Hematopoietic multipotent progenitor cell treated with erythropoietin and hydrocortisone succinate and interleukin-3 and kit ligand, for 17 days (in vitro differentiated cells): ENCODE data around the gene ATM.
"Not testable (repeated sequence)": the region's sequence is repeated elsewhere in the genome, so short reads cannot be mapped to it uniquely, and the experiment has no call there.

Experiments used
- DNase-seq: peaks from one replicate; pipeline ENCODE4 v3.0.0-alpha.2; 2015; ENCODE audit warnings: low spot score

The ATM gene

DNA sequence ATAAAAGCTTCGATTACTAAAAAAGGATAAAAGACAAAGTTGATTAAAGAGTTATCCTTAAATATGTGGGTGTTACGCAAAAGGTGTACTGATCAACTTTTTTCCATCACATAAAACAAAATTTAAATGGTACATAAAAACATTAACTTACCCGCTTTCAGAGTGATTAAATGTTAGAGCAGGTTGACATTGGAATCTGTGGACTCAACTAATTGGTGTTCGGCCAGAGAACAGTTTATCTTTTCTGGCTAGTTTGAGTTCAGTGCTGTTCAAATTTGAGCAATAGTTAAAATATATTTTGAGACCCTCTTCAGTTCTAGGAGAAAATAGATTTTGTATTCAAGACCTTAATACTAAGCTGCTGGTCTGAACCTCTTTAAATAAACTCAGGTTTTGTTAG is 56.1 kb downstream of the ATM start:
- no peak for DNase-seq

DNA sequence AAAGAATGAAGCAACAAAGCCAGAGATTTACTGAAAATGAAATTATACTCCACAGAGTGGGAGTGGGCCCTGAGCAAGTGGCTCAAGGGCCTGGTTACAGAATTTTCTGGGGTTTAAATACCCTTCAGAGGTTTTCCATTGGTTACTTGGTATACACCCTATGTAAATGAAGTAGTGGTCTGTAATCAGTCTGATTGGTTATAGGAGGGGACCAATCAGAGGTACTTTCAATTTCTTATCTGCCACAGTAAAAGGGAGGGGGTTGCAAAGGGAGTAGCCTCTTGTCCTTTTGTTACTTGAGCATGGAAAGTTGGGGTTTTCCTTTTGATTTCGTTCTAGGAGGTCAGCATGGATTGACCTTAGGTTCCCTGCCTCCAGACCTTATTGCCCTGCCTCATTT is 63.5 kb downstream of the ATM start:
- no peak for DNase-seq

DNA sequence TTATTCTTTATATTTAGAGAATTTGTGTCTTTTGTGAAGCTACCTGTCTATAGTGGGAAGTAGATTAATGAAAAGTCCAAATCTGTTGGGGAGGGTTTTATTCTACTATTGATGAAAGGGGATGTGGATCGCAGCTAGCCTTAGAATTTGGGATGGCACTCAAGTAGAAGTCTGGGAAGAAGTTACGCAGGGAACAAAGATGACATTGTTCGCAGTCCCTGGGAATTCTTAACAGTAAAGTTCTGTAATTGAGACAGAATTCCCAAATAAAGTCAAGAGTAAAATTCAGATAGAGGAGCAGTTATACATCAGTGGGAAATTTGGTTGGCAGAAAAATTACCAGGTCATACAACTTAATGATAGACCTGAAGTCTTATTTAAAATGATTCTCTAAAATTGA is 64.1 kb downstream of the ATM start:
- DNase-seq = no peak

DNA sequence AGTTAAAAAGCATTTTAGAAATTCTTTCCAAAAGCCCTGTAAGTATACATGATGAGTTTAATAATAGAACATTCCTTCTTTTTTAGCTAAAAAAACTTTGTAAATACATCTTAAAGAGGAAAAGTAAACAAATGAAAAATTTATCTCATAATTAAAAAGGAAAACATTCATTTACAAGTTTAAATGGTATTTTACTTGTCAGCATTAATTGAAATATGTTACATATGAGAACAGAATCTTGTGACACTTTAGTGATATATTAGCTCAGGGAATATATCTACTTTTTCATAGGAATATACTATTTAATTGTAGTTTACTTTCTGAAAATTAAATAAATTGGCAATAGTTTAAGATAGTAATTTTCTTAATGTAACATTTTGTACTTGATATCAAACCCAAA is 66.2 kb downstream of the ATM start:
- DNase-seq = not testable (repeated sequence)

DNA sequence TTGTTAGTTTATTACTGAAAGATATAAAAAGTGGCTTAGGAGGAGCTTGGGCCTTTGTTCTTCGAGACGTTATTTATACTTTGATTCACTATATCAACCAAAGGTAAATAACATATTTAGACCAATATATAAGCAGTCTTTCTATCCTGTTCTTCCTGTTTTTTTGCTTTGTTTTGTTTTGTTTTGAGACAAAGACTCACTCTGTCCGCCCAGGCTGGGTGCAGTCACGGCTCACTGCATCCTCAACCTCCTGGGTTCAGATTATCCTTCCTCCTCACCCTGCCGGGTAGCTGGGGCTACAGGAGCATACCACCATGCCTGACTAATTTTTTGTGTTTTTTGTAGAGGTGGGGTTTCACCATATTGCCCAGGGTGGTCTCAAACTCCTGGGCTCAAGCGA is 66.8 kb downstream of the ATM start:
- DNase-seq = no peak

DNA sequence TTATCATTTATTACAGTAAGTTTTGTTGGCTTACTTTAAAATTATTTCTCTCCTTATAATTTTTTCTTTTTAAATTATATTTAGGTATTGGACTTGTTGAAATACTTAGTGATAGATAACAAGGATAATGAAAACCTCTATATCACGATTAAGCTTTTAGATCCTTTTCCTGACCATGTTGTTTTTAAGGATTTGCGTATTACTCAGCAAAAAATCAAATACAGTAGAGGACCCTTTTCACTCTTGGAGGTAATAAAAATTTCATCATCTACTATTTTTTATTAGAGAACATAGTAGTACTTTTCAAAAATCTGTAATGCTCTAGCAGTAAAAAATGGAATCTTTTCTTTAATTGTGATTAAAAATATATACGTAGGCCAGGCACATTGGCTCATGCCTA is 70.4 kb downstream of the ATM start:
- no peak for DNase-seq

DNA sequence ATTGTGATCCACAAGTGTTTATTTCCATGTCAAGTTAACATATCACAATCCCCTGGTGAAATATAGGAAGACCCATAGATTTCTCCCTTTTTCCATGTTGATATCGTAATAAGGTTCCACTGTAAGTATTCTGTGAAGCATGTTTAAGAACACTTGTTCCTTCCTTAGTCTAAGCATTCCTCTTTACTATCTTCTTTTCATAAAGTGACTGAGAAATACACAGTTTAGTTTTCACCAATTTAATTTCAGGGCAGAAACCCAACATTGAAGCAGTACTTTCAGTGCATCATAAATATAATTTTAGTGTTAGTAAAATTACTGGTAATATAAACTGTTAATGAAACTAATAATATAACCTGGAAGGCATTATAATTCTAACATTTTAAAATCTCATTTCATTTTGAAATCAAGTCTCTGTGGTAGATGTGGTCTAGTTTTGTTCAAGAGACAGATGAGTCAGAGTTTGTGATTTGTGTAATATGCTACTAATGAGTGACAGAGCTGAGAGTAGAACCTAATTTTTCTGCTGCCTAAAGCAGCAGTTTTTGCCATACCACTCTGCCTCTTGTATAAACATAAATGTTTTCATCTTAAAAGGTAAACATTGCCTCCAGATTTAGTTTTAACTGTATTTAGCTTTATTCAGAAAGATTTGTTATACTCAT is 79.4 kb downstream of the ATM start:
- no peak for DNase-seq

DNA sequence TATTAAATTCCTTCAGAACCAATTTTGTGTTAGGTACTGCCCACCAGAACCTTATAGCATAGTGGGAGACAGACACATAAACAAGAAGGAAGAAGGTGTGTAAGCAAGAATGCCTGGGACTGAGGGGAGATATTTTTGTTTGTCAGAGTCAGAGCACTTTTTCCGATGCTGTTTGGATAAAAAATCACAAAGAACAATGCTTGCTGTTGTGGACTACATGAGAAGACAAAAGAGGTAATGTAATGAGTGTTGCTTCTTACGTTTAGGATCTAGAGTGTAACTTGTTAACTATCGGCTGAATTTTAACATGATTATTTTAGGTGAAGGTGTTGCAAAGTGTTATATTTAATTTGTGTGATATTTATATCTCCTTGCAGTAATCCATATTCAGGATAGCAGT is 84.9 kb downstream of the ATM start:
- no peak for DNase-seq

DNA sequence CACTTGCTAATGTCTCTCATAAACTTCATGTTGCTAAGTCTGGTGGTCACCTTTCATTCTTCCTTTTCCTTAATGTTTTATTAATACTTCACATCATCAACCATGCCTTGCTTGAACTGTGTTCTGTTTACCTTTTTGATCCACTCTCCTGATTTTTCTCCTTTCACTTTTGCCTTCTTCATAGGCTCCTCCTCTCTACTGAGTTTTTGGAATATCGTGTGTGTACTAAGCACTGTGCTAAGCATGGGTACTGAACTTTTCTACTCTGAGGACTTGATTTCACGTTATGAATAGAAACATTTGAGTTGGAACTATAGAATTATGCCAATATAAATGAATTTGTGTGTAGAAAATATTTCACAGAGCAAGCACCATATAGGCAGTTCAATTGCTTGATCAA is 90.6 kb downstream of the ATM start:
- DNase-seq = no peak

DNA sequence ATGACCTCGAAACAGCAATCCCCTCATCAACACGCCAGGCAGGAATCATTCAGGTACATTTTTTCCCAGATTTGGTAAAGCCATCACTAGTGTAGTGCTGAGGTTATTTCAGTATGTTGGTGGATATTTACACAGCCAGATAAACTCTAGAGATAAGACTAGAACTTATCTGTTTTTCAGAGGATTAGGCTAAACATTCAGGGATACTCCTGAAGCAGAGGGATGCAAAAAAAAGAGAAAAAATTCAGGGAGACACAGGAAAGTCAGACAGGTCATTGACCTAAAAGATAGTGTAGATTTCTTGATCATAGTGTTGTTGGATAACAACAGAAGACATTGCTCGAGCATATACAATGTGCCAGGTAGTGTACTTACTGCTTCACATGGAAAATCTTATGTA is 93.2 kb downstream of the ATM start:
- DNase-seq = no peak

DNA sequence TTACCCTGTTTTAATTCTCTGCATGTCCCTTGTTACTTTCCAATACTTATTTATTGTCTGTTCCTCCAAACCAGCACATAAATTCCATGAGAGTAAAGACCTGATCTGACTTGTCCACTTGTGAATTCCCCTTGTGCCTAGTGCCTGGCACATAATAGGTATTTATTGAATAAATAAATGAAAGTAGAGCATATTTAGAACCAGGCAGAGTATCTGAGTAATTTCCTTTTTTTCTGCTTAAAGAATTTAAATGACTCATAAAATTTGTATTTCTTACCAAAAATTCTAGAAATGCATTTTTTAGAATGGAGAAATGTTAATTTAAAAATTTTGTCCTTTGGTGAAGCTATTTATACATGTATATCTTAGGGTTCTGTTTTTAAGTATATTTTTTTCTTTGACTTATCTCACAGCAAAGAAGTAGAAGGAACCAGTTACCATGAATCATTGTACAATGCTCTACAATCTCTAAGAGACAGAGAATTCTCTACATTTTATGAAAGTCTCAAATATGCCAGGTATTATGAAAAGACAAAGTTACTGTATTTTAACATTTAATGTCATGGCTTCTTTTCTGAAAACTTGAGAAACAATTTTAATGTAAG is 96.8 kb downstream of the ATM start:
- no peak for DNase-seq

DNA sequence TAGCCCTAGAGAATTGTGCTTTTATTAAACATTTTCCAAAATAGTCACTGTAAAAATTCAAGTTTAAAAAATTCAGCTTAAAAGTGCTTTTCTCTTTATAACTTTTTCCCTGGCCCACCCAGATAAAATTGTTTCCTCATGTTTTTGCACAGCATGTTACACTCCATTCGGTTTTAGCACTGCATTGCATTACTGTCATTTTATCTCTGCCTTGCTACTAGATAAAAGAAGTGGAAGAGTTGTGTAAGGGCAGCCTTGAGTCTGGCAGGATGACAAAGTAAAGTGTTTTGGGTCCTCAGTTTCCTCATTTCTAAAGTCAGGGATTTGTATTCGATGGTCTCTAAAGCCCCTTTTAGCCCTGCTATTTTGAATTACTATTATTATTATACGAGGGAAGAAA is 99.8 kb downstream of the ATM start:
- no peak for DNase-seq

DNA sequence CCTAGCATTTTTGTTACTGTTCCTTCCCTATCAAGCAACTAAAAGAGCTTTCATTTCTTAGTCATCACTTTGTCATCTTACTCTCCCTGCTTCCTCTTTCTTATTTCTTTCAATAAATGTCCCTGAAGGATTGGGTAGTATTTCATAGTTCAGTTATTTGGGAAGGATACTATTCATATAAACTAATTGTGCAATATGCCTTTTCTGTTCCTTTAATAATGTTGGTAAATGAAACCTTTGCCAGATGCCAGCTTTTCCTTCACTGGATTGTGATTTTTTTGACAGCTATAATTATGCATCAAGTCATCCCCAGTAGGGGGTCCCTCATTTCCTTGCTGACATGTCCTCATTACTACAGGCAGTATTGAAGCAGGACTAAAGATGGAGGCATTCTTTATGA is 101.7 kb downstream of the ATM start:
- DNase-seq = no peak

DNA sequence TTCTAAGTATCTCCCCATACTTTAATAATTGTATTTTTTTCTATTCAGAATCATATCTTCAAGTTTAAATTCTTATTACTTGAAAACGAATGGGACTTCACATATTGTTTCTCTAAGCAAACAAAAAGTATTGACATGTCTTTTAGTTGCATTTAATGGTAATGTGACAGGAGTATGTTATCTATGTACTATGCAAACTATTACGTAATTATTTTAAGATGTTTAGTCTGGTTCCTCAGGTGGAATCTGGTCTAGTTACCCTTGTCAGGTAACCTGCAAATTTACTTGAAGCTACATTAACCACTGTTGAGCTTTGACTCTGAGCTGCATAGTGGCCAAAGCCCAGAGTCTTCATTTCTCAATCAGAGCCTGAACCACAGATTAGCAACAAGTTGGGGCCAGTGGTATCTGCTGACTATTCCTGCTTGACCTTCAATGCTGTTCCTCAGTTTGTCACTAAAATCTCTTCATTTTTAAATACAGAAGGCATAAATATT is 110.6 kb downstream of the ATM start:
- DNase-seq = no peak

DNA sequence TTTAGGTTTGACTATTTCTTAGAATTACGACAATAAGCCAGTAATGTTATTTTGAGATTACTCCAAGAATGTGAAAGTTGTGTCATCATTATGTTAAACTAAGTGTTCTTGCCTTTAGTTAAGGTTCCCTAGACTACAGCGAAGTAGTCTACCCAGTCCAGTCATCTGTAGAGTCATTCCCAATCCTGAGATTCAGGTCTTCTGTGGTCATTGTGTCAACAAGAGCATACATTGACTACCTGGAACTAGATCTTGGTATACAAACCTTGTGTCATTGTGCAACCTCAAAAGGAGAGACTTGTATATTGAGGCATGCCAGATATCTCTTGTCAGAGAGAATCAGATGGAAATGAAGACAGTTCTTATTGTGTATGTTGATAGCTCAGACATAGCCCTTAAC is 115.9 kb downstream of the ATM start:
- no peak for DNase-seq

DNA sequence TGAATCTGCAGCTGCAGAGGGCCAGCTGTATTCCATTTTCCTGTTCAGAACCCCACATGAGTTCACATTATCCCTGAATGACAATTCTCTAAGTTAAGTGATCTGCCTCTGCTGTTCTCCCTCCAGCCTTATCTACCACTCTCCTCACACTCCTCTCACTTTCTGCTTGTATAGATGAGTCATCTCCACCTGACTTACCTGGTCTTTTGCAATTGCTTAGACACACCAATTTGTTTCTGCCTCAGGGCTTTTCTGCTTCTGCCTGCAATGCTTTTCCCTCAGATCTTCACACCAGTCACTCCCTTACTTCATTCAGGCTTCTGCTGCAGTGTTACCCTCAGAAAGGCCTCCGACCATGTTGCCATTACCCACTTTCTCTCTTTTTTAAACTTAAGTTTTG is 118.1 kb downstream of the ATM start:
- no peak for DNase-seq

DNA sequence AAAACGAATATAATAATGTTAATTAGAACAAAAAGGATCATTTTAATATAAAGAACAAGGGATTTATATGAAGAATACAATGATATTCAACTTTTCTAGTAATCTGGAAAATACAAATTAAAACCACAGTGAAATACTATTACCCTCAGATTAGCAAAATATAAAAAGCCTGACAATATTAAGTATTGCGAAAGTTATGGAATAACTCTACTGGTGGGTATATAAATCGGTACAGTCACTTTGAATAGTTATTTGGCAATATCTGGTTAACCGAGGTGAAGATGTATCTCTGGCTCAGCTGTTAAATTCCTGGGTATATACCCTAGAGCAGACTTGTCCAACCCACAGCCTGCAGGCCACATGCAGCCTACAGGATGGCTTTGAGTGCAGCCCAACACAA is 118.8 kb downstream of the ATM start:
- no peak for DNase-seq

DNA sequence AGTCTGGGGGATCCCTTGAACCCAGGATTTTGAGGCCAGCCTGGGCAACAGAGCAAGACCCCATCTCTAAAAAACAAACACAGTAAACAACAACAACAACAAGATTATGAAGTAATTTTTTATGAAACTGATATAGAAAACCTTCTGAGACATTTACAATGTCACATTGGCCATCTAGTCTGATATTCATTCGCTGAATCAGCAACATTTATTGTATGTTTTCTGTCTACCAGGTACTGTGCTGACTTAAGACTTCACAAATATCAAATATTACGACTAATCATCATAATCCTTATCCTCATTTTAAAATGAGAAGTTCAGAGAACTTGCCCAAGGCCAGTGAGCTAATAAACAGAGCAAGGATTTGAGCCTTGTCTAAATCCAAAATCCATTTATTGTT is 120.8 kb downstream of the ATM start:
- DNase-seq = no peak

DNA sequence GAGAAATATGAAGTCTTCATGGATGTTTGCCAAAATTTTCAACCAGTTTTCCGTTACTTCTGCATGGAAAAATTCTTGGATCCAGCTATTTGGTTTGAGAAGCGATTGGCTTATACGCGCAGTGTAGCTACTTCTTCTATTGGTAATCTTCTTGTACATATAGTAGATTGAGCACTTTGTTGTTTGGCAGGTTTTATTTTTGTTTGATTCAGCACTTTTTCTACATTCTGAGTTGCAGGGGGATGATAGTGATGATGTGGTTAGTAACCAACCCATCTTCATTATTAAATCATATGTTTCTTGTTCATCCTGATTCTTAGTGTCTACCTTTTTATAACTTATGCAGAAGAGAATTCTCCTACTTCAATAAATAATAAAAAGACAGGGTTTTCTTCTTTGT is 122.9 kb downstream of the ATM start:
- no peak for DNase-seq

DNA sequence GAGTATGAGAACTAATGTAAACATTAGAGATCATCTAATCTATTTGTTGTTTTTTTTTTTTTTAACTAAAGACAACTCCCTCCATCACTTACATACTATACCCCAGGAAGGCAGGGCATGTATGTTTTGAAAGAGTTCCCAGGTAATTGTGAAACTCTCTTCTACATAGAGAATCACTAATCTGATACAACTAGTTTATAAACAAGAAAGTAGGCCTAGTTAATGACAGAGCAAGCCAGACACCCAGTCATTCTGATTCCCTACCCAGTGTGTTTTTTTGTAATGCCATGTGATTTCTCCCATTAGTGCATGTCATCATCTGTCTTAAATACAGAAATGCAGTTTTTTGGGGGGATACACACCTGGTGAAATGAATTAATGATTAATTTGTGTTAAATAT is 123.6 kb downstream of the ATM start:
- no peak for DNase-seq

DNA sequence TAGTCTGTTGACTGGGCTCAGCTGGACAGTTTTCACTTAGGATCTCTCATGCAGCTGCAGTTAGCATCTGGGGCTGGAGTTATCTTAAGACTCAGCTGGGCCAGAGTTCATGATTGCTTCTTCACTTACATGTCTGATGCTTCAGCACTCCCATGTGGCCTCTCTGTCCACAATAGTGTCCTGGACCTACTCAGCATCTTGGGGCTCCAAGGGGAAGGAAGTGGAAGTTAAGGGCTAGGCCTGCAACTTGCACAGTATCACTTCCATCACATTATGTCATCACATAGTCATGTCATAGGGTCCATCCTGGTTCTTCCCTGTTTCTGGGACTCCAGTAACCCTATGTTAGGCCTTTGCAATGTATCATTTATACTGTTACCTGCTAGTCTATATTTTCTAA is 128.6 kb downstream of the ATM start:
- no peak for DNase-seq

DNA sequence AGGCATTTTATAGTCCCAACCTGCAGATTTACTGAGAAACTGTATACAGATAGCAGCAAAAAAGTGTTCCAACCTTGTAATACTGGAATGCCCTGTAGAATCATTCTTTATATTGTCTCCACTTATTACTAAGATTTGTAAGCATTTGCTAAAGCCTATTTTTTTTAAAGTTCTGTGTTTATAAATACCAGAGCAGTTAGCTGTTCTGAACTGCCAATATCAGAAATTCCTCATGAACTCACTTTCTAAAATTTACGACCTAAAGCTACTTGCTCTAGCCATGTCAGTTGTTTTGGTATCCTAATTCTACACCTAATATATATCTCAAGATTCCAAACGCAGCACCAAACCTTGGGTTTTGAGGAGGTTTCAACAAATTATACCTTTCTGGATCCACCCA is 141.3 kb downstream of the ATM start:
- no peak for DNase-seq

DNA sequence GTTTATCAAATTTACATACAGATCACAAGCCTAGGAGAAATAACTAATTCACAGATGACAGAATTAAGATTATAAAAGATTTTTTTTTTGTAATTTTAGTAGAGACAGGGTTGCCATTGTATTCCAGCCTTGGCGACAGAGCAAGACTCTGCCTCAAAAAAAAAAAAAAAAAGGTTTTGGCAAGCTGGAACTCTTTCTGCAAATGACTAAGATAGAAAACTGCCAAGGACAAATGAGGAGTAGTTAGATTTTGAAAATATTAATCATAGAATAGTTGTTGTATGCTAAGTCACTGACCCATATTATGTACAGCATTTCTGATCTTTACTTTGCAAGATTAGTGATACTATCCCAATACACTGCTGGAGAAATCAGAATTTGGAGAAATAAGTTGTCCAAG is 145.3 kb downstream of the ATM start:
- DNase-seq = no peak

DNA sequence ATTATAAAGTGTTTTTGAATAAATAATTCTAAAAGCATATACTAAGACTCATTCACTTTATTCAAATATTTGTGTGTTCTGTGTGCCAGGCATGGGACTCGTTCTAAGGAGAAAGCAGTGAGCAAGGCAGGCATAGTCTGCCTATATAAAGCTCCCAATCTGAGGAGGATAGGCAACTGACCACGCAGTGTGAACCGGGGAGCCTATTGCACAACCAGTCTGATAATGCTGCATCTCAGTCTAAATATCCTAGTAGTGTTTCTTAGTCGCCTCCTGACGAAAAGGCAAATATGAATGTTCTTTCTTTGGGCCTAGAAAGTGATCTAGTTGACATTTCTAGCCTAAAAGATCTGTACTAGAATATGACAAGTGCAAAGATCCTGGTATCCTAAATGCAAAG is 146.2 kb downstream of the ATM start:
- no peak for DNase-seq
